NT2/D1 (cell line): Measurements from ENCODE around the gene RMI2.
A peak's percentile ranks its signal among the peaks of the same experiment; 100 is the strongest.

Source experiments
- DNase-seq: peaks from one replicate; pipeline ENCODE4 v3.0.0-alpha.2; 2011; ENCODE audit warnings: low read depth, low spot score
- H3K27me3 ChIP-seq: 2 replicates; pipeline ENCODE4 v1.6.0; 2011; ENCODE audit warnings: mild to moderate bottlenecking; ENCODE audit not compliant: insufficient read length, insufficient read depth
- H3K36me3 ChIP-seq: 2 replicates; pipeline ENCODE4 v1.6.1; 2011; ENCODE audit warnings: mild to moderate bottlenecking, low read length, mixed read lengths; ENCODE audit not compliant: insufficient read depth, insufficient read length
- H3K4me1 ChIP-seq: 2 replicates; pipeline ENCODE4 v1.5.1; 2011; ENCODE audit not compliant: insufficient read depth, insufficient read length
- H3K4me3 ChIP-seq: 2 replicates; pipeline ENCODE4 v1.5.1; 2011; ENCODE audit warnings: low read depth; ENCODE audit not compliant: insufficient read length
- H3K9ac ChIP-seq: 2 replicates; pipeline ENCODE4 v1.6.0; 2011; ENCODE audit warnings: low read depth; ENCODE audit not compliant: insufficient read length
- H3K9me3 ChIP-seq: 2 replicates; pipeline ENCODE4 v1.5.1; 2011; ENCODE audit warnings: mild to moderate bottlenecking, low read length; ENCODE audit not compliant: insufficient read depth
- SUZ12 ChIP-seq: IDR thresholded peaks from 2 replicates; pipeline ENCODE4 v1.6.1; 2011; ENCODE audit not compliant: insufficient read length, insufficient read depth; ENCODE audit errors: extremely low read depth
- YY1 ChIP-seq: IDR thresholded peaks from 2 replicates; pipeline ENCODE4 v1.6.1; 2011; ENCODE audit not compliant: insufficient read length, insufficient read depth
- ZNF274 ChIP-seq: IDR thresholded peaks from 2 replicates; pipeline ENCODE4 v1.6.1; 2011; ENCODE audit warnings: mild to moderate bottlenecking, low read depth, low read length

The RMI2 gene

GRCh38 chr16:11394593-11394960 is 49.3 kb downstream of the RMI2 start:
- H3K27me3 ChIP-seq: no peaks in the 10 kb centered on the region

GRCh38 chr16:11395008-11395948 is 50.0 kb downstream of the RMI2 start:
- Histone ChIP-seq H3K4me1 (peaks cover 32% of the 10 kb centered on the region), H3K9ac (no peak overlapping the region), H3K4me3 (no peak overlapping the region), H3K9me3 (no peaks in the 10 kb centered on the region), H3K36me3 (no peaks in the 10 kb centered on the region), H3K27me3 (no peaks in the 10 kb centered on the region)
- no peak for DNase-seq
- TF ChIP-seq SUZ12 (no peak), ZNF274 (no peak)

More at GRCh38 chr16:11394593-11394960, 49.3 kb downstream of the RMI2 start:
- Histone ChIP-seq H3K36me3 (no peaks in the 10 kb centered on the region), H3K9ac (peak overlapping the region; percentile 2), H3K4me1 (peaks cover 38% of the 10 kb centered on the region), H3K4me3 (no peak overlapping the region), H3K9me3 (no peaks in the 10 kb centered on the region)
- no peak for DNase-seq
- TF ChIP-seq YY1 (no peak), SUZ12 (no peak)

GRCh38 chr16:11395949-11396240 is 50.6 kb downstream of the RMI2 start:
- TF ChIP-seq ZNF274 (no peak), YY1 (no peak), SUZ12 (no peak)
- Histone ChIP-seq H3K27me3 (no peaks in the 10 kb centered on the region), H3K9ac (no peak overlapping the region), H3K4me3 (no peak overlapping the region), H3K36me3 (no peaks in the 10 kb centered on the region), H3K9me3 (no peaks in the 10 kb centered on the region), H3K4me1 (peaks cover 25% of the 10 kb centered on the region)
- DNase-seq: no peak

- DNase-seq: peak; percentile 63
- H3K27me3 ChIP-seq: no peaks in the 10 kb centered on the region
- TF ChIP-seq SUZ12: no peak
- no peak for TF ChIP-seq YY1
- TF ChIP-seq ZNF274: no peak
- H3K4me3 ChIP-seq: no peak overlapping the region
- H3K36me3 ChIP-seq: no peaks in the 10 kb centered on the region
- H3K9me3 ChIP-seq: no peaks in the 10 kb centered on the region
- peak overlapping the region; percentile 77 for H3K9ac ChIP-seq
- H3K4me1 ChIP-seq: peaks cover 25% of the 10 kb centered on the region
These were observed 51.2 kb downstream of the RMI2 start for GRCh38 chr16:11396241-11397048.

- H3K4me3 ChIP-seq: no peak overlapping the region
- no peaks in the 10 kb centered on the region for H3K27me3 ChIP-seq
- H3K4me1 ChIP-seq: peaks cover 24% of the 10 kb centered on the region
- TF ChIP-seq ZNF274 (no peak), YY1 (no peak), SUZ12 (no peak)
- H3K36me3 ChIP-seq: no peaks in the 10 kb centered on the region
- no peak for DNase-seq
- no peaks in the 10 kb centered on the region for H3K9me3 ChIP-seq
- no peak overlapping the region for H3K9ac ChIP-seq
These were observed 52.9 kb downstream of the RMI2 start for GRCh38 chr16:11398136-11398535.

GRCh38 chr16:11398851-11399250 is 53.6 kb downstream of the RMI2 start:
- DNase-seq: no peak
- H3K4me1 ChIP-seq: peaks cover 24% of the 10 kb centered on the region
- TF ChIP-seq YY1 (no peak), SUZ12 (no peak), ZNF274 (no peak)
- no peaks in the 10 kb centered on the region for H3K9me3 ChIP-seq
- no peak overlapping the region for H3K4me3 ChIP-seq
- H3K27me3 ChIP-seq: no peaks in the 10 kb centered on the region
- H3K36me3 ChIP-seq: no peaks in the 10 kb centered on the region
- H3K9ac ChIP-seq: no peak overlapping the region

GRCh38 chr16:11399261-11399831 is 54.1 kb downstream of the RMI2 start:
- TF ChIP-seq ZNF274: no peak
- H3K9me3 ChIP-seq: no peaks in the 10 kb centered on the region
- peaks cover 24% of the 10 kb centered on the region for H3K4me1 ChIP-seq
- DNase-seq: no peak
- H3K36me3 ChIP-seq: no peaks in the 10 kb centered on the region
- H3K9ac ChIP-seq: no peak overlapping the region
- no peaks in the 10 kb centered on the region for H3K27me3 ChIP-seq
- H3K4me3 ChIP-seq: no peak overlapping the region
